ENCODE measurements around the gene GJD3.
"Not testable (repeated sequence)": the region's sequence is repeated elsewhere in the genome, so short reads cannot be mapped to it uniquely, and the experiment has no call there.

Gene GJD3

GRCh38 chr17:40364121-40364861, at the start of gene GJD3:
Gene GJD3, minus strand, starts transcription at chr17:40364737. Its CDS starts 922 bp downstream, at chr17:40363815.
- DNase-seq, result no peak

GRCh38 chr17:40414312-40414711, 49.8 kb upstream of the GJD3 start:
- DNase-seq, result not testable (repeated sequence)

GRCh38 chr17:40412880-40413279, 48.3 kb upstream of the GJD3 start:
- no peak for DNase-seq

- no peak for DNase-seq
Observed at GRCh38 chr17:40411821-40412220, 47.3 kb upstream of the GJD3 start.

GRCh38 chr17:40410082-40410481, 45.5 kb upstream of the GJD3 start:
- DNase-seq, result no peak

GRCh38 chr17:40409540-40409939, 45.0 kb upstream of the GJD3 start:
- DNase-seq, result not testable (repeated sequence)

- DNase-seq, result no peak
Observed at GRCh38 chr17:40407460-40407859, 42.9 kb upstream of the GJD3 start.

GRCh38 chr17:40404003-40404402, 39.5 kb upstream of the GJD3 start:
- DNase-seq, result no peak

- no peak for DNase-seq
Observed at GRCh38 chr17:40402668-40403067, 38.1 kb upstream of the GJD3 start.

GRCh38 chr17:40399185-40399584, 34.6 kb upstream of the GJD3 start:
- DNase-seq, result no peak

- not testable (repeated sequence) for DNase-seq
Observed at GRCh38 chr17:40386555-40386954, 22.0 kb upstream of the GJD3 start.

GRCh38 chr17:40382251-40382650, 17.7 kb upstream of the GJD3 start:
- DNase-seq, result no peak

GRCh38 chr17:40378966-40379365, 14.4 kb upstream of the GJD3 start:
- DNase-seq, result no peak

GRCh38 chr17:40377832-40378231, 13.3 kb upstream of the GJD3 start:
- DNase-seq, result no peak

GRCh38 chr17:40376541-40376940, 12.0 kb upstream of the GJD3 start:
- not testable (repeated sequence) for DNase-seq

- DNase-seq, result not testable (repeated sequence)
Observed at GRCh38 chr17:40375786-40376185, 11.2 kb upstream of the GJD3 start.

- no peak for DNase-seq
Observed at GRCh38 chr17:40374821-40375498, 10.4 kb upstream of the GJD3 start.

GRCh38 chr17:40373999-40374398, 9.5 kb upstream of the GJD3 start:
- no peak for DNase-seq

- DNase-seq, result no peak
Observed at GRCh38 chr17:40373324-40373723, 8.8 kb upstream of the GJD3 start.

GRCh38 chr17:40372644-40373043, 8.1 kb upstream of the GJD3 start:
- DNase-seq, result not testable (repeated sequence)

- no peak for DNase-seq
Observed at GRCh38 chr17:40372031-40372430, 7.5 kb upstream of the GJD3 start.

- no peak for DNase-seq
Observed at GRCh38 chr17:40371261-40371929, 6.9 kb upstream of the GJD3 start.

GRCh38 chr17:40369923-40370322, 5.4 kb upstream of the GJD3 start:
- no peak for DNase-seq

- DNase-seq, result not testable (repeated sequence)
Observed at GRCh38 chr17:40367728-40368127, 3.2 kb upstream of the GJD3 start.
